Fibroblast of lung (primary cell): ENCODE data around the gene EPAS1. TPM values are rescaled to one million over a fixed set of nuclear protein-coding genes. Genes with fewer than 3 reads are reported as not detected.

Source experiments
- DNase-seq, 2 donors: peaks; one replicate each; pipeline versions ENCODE4 v3.0.0 to v3.0.0-alpha.2; 2010; ENCODE audit warnings: low read depth in 2 of 2
- H2AFZ ChIP-seq: 2 replicates; pipeline ENCODE4 v1.5.1; 2012; ENCODE audit warnings: low read length, control low read depth, inconsistent platforms
- H3K27ac ChIP-seq: 2 replicates; pipeline ENCODE4 v1.5.1; 2011; ENCODE audit warnings: low read length, control low read depth; ENCODE audit not compliant: insufficient read depth
- H3K27me3 ChIP-seq: 2 replicates; pipeline ENCODE4 v1.5.1; 2011; ENCODE audit warnings: mild to moderate bottlenecking, low read length; ENCODE audit not compliant: control insufficient read depth, insufficient read depth
- H3K36me3 ChIP-seq: 2 replicates; pipeline ENCODE4 v1.5.1; 2011; ENCODE audit warnings: low read length; ENCODE audit not compliant: control insufficient read depth, insufficient read depth
- H3K4me1 ChIP-seq: 2 replicates; pipeline ENCODE4 v1.5.1; 2011; ENCODE audit warnings: low read length; ENCODE audit not compliant: control insufficient read depth, insufficient read depth; ENCODE audit errors: extremely low read depth
- H3K4me2 ChIP-seq: 2 replicates; pipeline ENCODE4 v1.5.1; 2011; ENCODE audit warnings: low read length, control low read depth; ENCODE audit not compliant: insufficient read depth; ENCODE audit errors: extremely low read depth
- H3K4me3 ChIP-seq, 4 experiments: fragments of 200-600 bp in 1 of 4; sonication (generic) in 1 of 4; replicated peaks in 1 of 4; 2 replicates each; pipeline ENCODE4 v1.5.1; 2011 to 2016; ENCODE audit warnings: low read length in 4 of 4, low read depth in 3 of 4, mild to moderate bottlenecking in 3 of 4, control low read depth in 2 of 4, inconsistent platforms in 1 of 4, mixed read lengths in 1 of 4; ENCODE audit not compliant: insufficient read depth in 1 of 4; ENCODE audit errors: control extremely low read depth in 1 of 4
- H3K79me2 ChIP-seq: 2 replicates; pipeline ENCODE4 v1.5.1; 2012; ENCODE audit warnings: mild to moderate bottlenecking, low read length, inconsistent platforms; ENCODE audit not compliant: control insufficient read depth, insufficient read depth
- H3K9ac ChIP-seq: 2 replicates; pipeline ENCODE4 v1.5.1; 2011; ENCODE audit warnings: mild to moderate bottlenecking, low read length, control low read depth; ENCODE audit not compliant: insufficient read depth
- H3K9me3 ChIP-seq: 2 replicates; pipeline ENCODE4 v1.5.1; 2012; ENCODE audit warnings: low read depth, low read length; ENCODE audit not compliant: control insufficient read depth, insufficient read depth
- H4K20me1 ChIP-seq: 2 replicates; pipeline ENCODE4 v1.5.1; 2011; ENCODE audit warnings: low read length; ENCODE audit not compliant: control insufficient read depth, insufficient read depth; ENCODE audit errors: extremely low read depth
- EZH2 ChIP-seq: IDR thresholded peaks from 2 replicates; pipeline ENCODE4 v1.5.1; 2012; ENCODE audit warnings: low read length, control low read depth, mild to moderate bottlenecking; ENCODE audit errors: missing control alignments
- polyA minus RNA-seq: library from RNA; depleted of rRNA, polyadenylated mRNA; stranded (reverse); fragments of >200 nt; gene quantifications from 2 replicates; pipeline ENCODE4 v1.2.3, GENCODE V29; 2011; ENCODE audit warnings: low replicate concordance
- polyA plus RNA-seq, 2 donors: library from polyadenylated mRNA; depleted of rRNA in 1 of 2; stranded (reverse) in 1 of 2; unstranded in 1 of 2; fragments of >200 nt; gene quantifications; 2 replicates each; pipeline ENCODE4 v1.2.1, GENCODE V29; 2011 to 2012; ENCODE audit warnings: missing spikeins in 1 of 2
- total RNA-seq: library from RNA; depleted of rRNA; stranded (reverse); fragments of >200 nt; gene quantifications from 2 replicates; pipeline ENCODE4 v1.2.1, GENCODE V29; 2014
- TF ChIP-seq, protein P1 (sequence below), 2 donors: IDR thresholded peaks in 1 of 2; conservative IDR thresholded peaks in 1 of 2; 1 replicate in 1 of 2; 2 replicates in 1 of 2; pipeline ENCODE4 v1.5.1; 2011 to 2012; ENCODE audit warnings: low read length in 2 of 2, control low read depth in 1 of 2, inconsistent platforms in 1 of 2, low read depth in 1 of 2, mild to moderate bottlenecking in 1 of 2

Gene EPAS1
- total RNA-seq (82.4 and 120 TPM in 2 replicates), polyA plus RNA-seq (330 and 941 TPM in 2 replicates), polyA minus RNA-seq (229 and 622 TPM in 2 replicates)
- polyA plus RNA-seq (2012), result 135 and 492 TPM in 2 replicates

- Histone ChIP-seq H3K9me3 (no peaks in the 10 kb centered on the region), H3K4me2 (peak within 1 kb of the TSS; percentile 80), H2AFZ (peak within 1 kb of the TSS; percentile 29), H3K27ac (peak within 1 kb of the TSS; percentile 81), H4K20me1 (no peaks in the 10 kb centered on the region), H3K4me3 (peak within 1 kb of the TSS; percentile 61 to 97 (median 79)), H3K79me2 (peaks cover 46% of the 10 kb centered on the region), H3K36me3 (no peaks in the 10 kb centered on the region), H3K27me3 (no peaks in the 10 kb centered on the region), H3K4me1 (peaks cover 2% of the 10 kb centered on the region), H3K9ac (peak within 1 kb of the TSS; percentile 89)
- TF ChIP-seq EZH2, result no peak
- TF ChIP-seq, protein P1, sequence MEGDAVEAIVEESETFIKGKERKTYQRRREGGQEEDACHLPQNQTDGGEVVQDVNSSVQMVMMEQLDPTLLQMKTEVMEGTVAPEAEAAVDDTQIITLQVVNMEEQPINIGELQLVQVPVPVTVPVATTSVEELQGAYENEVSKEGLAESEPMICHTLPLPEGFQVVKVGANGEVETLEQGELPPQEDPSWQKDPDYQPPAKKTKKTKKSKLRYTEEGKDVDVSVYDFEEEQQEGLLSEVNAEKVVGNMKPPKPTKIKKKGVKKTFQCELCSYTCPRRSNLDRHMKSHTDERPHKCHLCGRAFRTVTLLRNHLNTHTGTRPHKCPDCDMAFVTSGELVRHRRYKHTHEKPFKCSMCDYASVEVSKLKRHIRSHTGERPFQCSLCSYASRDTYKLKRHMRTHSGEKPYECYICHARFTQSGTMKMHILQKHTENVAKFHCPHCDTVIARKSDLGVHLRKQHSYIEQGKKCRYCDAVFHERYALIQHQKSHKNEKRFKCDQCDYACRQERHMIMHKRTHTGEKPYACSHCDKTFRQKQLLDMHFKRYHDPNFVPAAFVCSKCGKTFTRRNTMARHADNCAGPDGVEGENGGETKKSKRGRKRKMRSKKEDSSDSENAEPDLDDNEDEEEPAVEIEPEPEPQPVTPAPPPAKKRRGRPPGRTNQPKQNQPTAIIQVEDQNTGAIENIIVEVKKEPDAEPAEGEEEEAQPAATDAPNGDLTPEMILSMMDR (conservative IDR thresholded peaks at IDR 0.05 in 1 of 2, IDR thresholded peaks at IDR 0.05 in 1 of 2; ENCODE audit: low read depth in 1 of 2, low read length in 2 of 2), result no peak
- peak; percentile 75 to 85 for DNase-seq
These were observed at the start of gene EPAS1 for GRCh38 chr2:46296840-46297545. Gene EPAS1 (plus strand): TSS chr2:46297407. CDS start chr2:46297912, 505 bp downstream.

- no peak overlapping the region for H3K4me3 ChIP-seq
- no peaks in the 10 kb centered on the region for H3K9me3 ChIP-seq
- H3K4me1 ChIP-seq, result no peaks in the 10 kb centered on the region
- no peaks in the 10 kb centered on the region for H3K79me2 ChIP-seq
- H3K36me3 ChIP-seq, result no peaks in the 10 kb centered on the region
- H3K27ac ChIP-seq, result no peak overlapping the region
- no peaks in the 10 kb centered on the region for H4K20me1 ChIP-seq
- H3K27me3 ChIP-seq, result peaks cover 5% of the 10 kb centered on the region
- H3K4me2 ChIP-seq, result no peak overlapping the region
- no peak overlapping the region for H2AFZ ChIP-seq
- DNase-seq, result peak in 1 of 2 donors; percentile 55
- H3K9ac ChIP-seq, result no peak overlapping the region
- TF ChIP-seq EZH2, result no peak
- TF ChIP-seq, protein P1 (conservative IDR thresholded peaks at IDR 0.05 in 1 of 2, IDR thresholded peaks at IDR 0.05 in 1 of 2; ENCODE audit: low read depth in 1 of 2, low read length in 2 of 2), result no peak
These were observed 49.0 kb upstream of the EPAS1 start for GRCh38 chr2:46248171-46248570.

DNA sequence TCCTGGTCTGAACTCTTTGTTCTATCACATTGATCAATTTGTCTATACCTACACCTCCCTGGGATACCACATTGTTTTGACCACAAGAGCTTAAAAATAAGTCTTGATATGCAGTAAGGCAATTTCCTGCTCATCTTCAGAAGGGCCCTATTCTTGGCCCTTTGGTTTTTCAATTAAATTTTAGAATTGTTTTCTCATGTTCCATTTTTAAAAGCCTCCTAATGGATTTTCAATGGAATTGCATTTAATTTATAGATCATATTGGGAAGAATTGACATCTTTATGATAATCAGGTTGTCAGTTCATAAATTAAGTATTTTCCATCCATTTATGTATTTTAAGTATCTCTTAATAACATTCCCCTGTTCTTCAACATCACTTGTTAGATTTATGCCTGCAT, 47.6 kb upstream of the EPAS1 start:
- Histone ChIP-seq H3K27ac (no peak overlapping the region), H3K9ac (no peak overlapping the region), H2AFZ (no peak overlapping the region), H3K4me2 (no peak overlapping the region), H4K20me1 (no peaks in the 10 kb centered on the region), H3K79me2 (no peaks in the 10 kb centered on the region), H3K4me1 (no peaks in the 10 kb centered on the region), H3K4me3 (no peak overlapping the region), H3K9me3 (no peaks in the 10 kb centered on the region), H3K27me3 (peaks cover 5% of the 10 kb centered on the region), H3K36me3 (no peaks in the 10 kb centered on the region)
- no peak for TF ChIP-seq EZH2
- TF ChIP-seq, protein P1 (conservative IDR thresholded peaks at IDR 0.05 in 1 of 2, IDR thresholded peaks at IDR 0.05 in 1 of 2; ENCODE audit: low read depth in 1 of 2, low read length in 2 of 2), result no peak
- no peak for DNase-seq
